ENCODE results near the gene XKR7. TPM values are rescaled to one million over a fixed set of nuclear protein-coding genes. Genes with fewer than 3 reads are reported as not detected.

XKR7 gene
- total RNA-seq, 6 experiments from 2014 or later: not detected

- 80% methylated on average over 1 of the region's 18 CpGs for WGBS (ENCODE audit: insufficient coverage, low coverage, low lambda C conversion rate, missing lambda C conversion rate)
- H3K4me3 ChIP-seq: no peak overlapping the region
- H3K27me3 ChIP-seq: peaks cover 0 to 3% of the 10 kb centered on the region in 2 donors
- TF ChIP-seq CTCF (IDR thresholded peaks at IDR 0.05) (no peak), POLR2A (IDR thresholded peaks at IDR 0.05) (no peak)
- no peaks in the 10 kb centered on the region for H3K36me3 ChIP-seq
- no peaks in the 10 kb centered on the region for H3K4me1 ChIP-seq
- H3K9me3 ChIP-seq: no peaks in the 10 kb centered on the region
- H3K27ac ChIP-seq: no peak overlapping the region
- ATAC-seq (no peak), DNase-seq (no peak)
- intact Hi-C loops (cut with DNase I): no loop called here
Measured at GRCh38 chr20:31996996-31997395, 29.0 kb downstream of the XKR7 start.

DNA sequence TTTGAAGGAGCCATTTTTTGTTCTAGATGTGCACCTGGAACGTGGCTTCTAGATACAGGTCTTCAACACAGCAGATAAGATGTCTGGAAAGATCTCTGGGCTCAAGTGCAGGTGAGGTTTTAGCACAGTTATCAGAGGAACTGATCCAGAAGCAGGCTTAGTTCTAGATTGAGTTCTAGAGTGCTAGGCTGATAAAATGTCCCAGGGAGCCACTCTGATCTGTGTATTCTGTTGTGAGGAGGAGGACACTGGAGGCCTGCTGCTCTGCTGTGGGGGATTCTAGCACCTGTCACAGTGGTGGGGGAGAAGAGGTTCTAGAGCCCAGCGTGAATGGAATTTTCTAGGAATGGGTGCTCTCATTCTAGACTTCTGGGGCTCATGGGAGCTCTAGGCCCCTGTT lies 30.3 kb downstream of the XKR7 start:
- H3K27me3 ChIP-seq: peaks cover 0 to 3% of the 10 kb centered on the region in 2 donors
- no peaks in the 10 kb centered on the region for H3K9me3 ChIP-seq
- H3K36me3 ChIP-seq: no peaks in the 10 kb centered on the region
- 45% methylated on average over 2 of the region's 2 CpGs for WGBS (ENCODE audit: insufficient coverage, low coverage, low lambda C conversion rate, missing lambda C conversion rate)
- H3K4me1 ChIP-seq: no peaks in the 10 kb centered on the region
- intact Hi-C loops (cut with DNase I): no loop called here
- H3K4me3 ChIP-seq: no peak overlapping the region
- TF ChIP-seq POLR2A (IDR thresholded peaks at IDR 0.05) (no peak), CTCF (IDR thresholded peaks at IDR 0.05) (no peak)
- no peak overlapping the region for H3K27ac ChIP-seq
- DNase-seq (no peak), ATAC-seq (no peak)

DNA sequence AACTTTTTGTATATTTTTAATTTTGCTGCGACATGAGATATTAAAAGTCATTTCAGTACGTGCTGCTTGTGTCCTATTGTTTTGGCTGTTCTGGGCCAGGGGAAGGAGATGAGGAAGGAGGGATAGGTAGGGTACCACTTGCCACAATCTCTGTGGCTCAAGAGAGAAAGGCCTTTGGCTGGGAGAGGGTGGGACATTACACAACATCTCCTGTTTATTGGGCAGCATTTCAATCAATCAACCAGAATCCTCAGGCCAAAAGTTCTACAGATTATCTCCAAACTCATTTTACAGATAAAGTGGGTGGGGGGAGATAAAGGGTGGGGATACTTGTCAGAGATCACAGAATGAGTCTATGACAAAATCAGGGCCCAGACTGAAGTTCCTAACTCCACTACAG lies 35.4 kb downstream of the XKR7 start:
- Histone ChIP-seq H3K27ac (no peak overlapping the region), H3K4me3 (no peak overlapping the region), H3K9me3 (no peaks in the 10 kb centered on the region), H3K27me3 (no peaks in the 10 kb centered on the region), H3K36me3 (no peaks in the 10 kb centered on the region), H3K4me1 (no peaks in the 10 kb centered on the region)
- intact Hi-C loops (cut with DNase I): no loop called here
- WGBS (ENCODE audit: insufficient coverage, low coverage, low lambda C conversion rate, missing lambda C conversion rate): 48% methylated on average over 2 of the region's 2 CpGs
- no peak for TF ChIP-seq CTCF (IDR thresholded peaks at IDR 0.05)
- no peak for TF ChIP-seq POLR2A (IDR thresholded peaks at IDR 0.05)
- ATAC-seq (no peak), DNase-seq (no peak)

DNA sequence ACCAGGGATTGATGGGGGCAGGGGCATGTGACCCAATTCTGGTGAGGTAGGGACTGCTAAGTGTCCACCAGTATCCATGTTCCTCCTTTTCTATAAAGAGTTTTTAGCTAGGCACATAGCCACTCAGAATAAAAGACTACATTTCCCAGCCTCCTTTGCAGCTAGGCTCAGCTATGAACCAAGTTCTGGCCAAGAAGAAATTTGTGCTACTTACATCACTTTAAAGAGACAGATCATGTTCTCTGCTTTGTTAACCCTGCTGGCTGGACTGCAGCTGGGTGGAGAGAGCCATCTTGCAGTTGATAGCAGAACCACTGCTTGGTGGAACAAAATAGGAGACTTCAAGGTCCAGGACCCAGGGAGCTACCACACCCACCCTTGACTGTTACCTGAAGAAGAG lies 37.0 kb downstream of the XKR7 start:
- DNase-seq (no peak), ATAC-seq (no peak)
- Histone ChIP-seq H3K4me3 (no peak overlapping the region), H3K4me1 (no peaks in the 10 kb centered on the region), H3K27me3 (no peaks in the 10 kb centered on the region), H3K27ac (no peak overlapping the region), H3K9me3 (no peaks in the 10 kb centered on the region), H3K36me3 (no peaks in the 10 kb centered on the region)
- intact Hi-C loops (cut with DNase I): no loop called here
- TF ChIP-seq POLR2A (IDR thresholded peaks at IDR 0.05): no peak
- TF ChIP-seq CTCF (IDR thresholded peaks at IDR 0.05): no peak

DNA sequence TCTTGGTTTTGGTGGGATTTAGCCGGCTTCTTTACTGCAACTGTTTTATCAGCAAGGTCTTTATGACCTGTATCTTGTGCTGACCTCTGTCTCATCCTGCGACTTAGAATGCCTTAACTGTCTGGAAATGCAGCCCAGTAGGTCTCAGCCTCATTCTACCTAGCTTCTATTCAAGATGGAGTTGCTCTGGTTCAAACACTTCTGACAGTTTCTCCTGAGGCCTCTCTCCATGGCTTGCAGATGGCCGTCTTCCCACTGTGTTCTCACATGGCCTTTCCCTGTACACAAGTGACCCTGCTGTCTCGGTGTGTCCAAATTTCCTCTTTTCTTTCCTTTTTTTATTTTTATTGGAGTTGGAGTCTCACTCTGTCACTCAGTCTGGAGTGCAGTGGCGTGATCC lies 38.1 kb downstream of the XKR7 start:
- WGBS (ENCODE audit: insufficient coverage, low coverage, low lambda C conversion rate, missing lambda C conversion rate): 61% methylated on average over 5 of the region's 5 CpGs
- intact Hi-C loops (cut with DNase I): no loop called here
- Histone ChIP-seq H3K9me3 (no peaks in the 10 kb centered on the region), H3K27me3 (no peaks in the 10 kb centered on the region), H3K27ac (no peak overlapping the region), H3K36me3 (no peaks in the 10 kb centered on the region), H3K4me3 (no peak overlapping the region), H3K4me1 (no peaks in the 10 kb centered on the region)
- ATAC-seq (no peak), DNase-seq (no peak)
- TF ChIP-seq CTCF (IDR thresholded peaks at IDR 0.05) (no peak), POLR2A (IDR thresholded peaks at IDR 0.05) (no peak)

Data from right lobe of liver (tissue), 6 donors.